SK-N-SH treated with all-trans-retinoic acid at 6 μM for 48 hours (cell line): ENCODE measurements around the gene AMMECR1.

Source experiments
- ATAC-seq: fragments of 200-7000 bp; cut with Tn5 transposase; 3 replicates; pipeline ENCODE4 v1.9.1; 2020; ENCODE audit warnings: mild to moderate bottlenecking, moderate library complexity
- CREB5 ChIP-seq: fragments of 250-450 bp; sonication (Bioruptor Pico); IDR thresholded peaks from 2 replicates; pipeline ENCODE4 v1.5.1; 2020; ENCODE audit warnings: low read depth, mild to moderate bottlenecking, moderate library complexity
- CSDC2 ChIP-seq: fragments of 250-450 bp; sonication (Bioruptor Pico); IDR thresholded peaks from 2 replicates; pipeline ENCODE4 v1.5.0; 2020; ENCODE audit warnings: mild to moderate bottlenecking, moderate library complexity
- CSRNP3 ChIP-seq: fragments of 250-450 bp; sonication (Bioruptor Pico); IDR thresholded peaks from 2 replicates; pipeline ENCODE4 v1.5.1; 2021; ENCODE audit warnings: mild to moderate bottlenecking, moderate library complexity
- ESRRG ChIP-seq: fragments of 250-450 bp; sonication (Bioruptor Pico); IDR thresholded peaks from 2 replicates; pipeline ENCODE4 v1.6.1; 2021; ENCODE audit warnings: mild to moderate bottlenecking
- GLIS3 ChIP-seq: fragments of 250-450 bp; sonication (Bioruptor Pico); IDR thresholded peaks from 2 replicates; pipeline ENCODE4 v1.5.0; 2020; ENCODE audit warnings: mild to moderate bottlenecking, moderate library complexity
- ISL1 ChIP-seq: fragments of 250-450 bp; sonication (Bioruptor Pico); IDR thresholded peaks from 2 replicates; pipeline ENCODE4 v2.1.2; 2022; ENCODE audit warnings: mild to moderate bottlenecking, moderate library complexity
- OSR1 ChIP-seq: fragments of 250-450 bp; sonication (Bioruptor Pico); IDR thresholded peaks from 2 replicates; pipeline ENCODE4 v1.8.0; 2022; ENCODE audit warnings: moderate library complexity, mild to moderate bottlenecking, inconsistent platforms
- PATZ1 ChIP-seq: fragments of 250-450 bp; sonication (Bioruptor Pico); IDR thresholded peaks from 2 replicates; pipeline ENCODE4 v1.8.0; 2020; ENCODE audit warnings: mild to moderate bottlenecking, moderate library complexity, borderline replicate concordance
- POU6F1 ChIP-seq: fragments of 250-450 bp; sonication (Bioruptor Pico); IDR thresholded peaks from 2 replicates; pipeline ENCODE4 v1.8.0; 2021; ENCODE audit warnings: low read depth, mild to moderate bottlenecking, moderate library complexity, borderline replicate concordance
- PPARA ChIP-seq: fragments of 250-450 bp; sonication (Bioruptor Pico); IDR thresholded peaks from 2 replicates; pipeline ENCODE4 v1.5.0; 2020; ENCODE audit warnings: mild to moderate bottlenecking, borderline replicate concordance
- SNAI2 ChIP-seq: fragments of 250-450 bp; sonication (Bioruptor Pico); IDR thresholded peaks from 2 replicates; pipeline ENCODE4 v1.5.0; 2020; ENCODE audit warnings: mild to moderate bottlenecking, moderate library complexity
- TCF4 ChIP-seq: fragments of 250-450 bp; sonication (Bioruptor Pico); IDR thresholded peaks from 2 replicates; pipeline ENCODE4 v1.8.0; 2021; ENCODE audit warnings: mild to moderate bottlenecking, moderate library complexity, borderline replicate concordance
- TOX ChIP-seq: fragments of 250-450 bp; sonication (Bioruptor Pico); IDR thresholded peaks from 2 replicates; pipeline ENCODE4 v1.8.0; 2021; ENCODE audit warnings: mild to moderate bottlenecking, moderate library complexity, borderline replicate concordance
- TSHZ2 ChIP-seq: fragments of 250-450 bp; sonication (Bioruptor Pico); IDR thresholded peaks from 2 replicates; pipeline ENCODE4 v1.5.0; 2020; ENCODE audit warnings: mild to moderate bottlenecking, moderate library complexity
- ZC3H10 ChIP-seq: fragments of 250-450 bp; sonication (Bioruptor Pico); IDR thresholded peaks from 2 replicates; pipeline ENCODE4 v1.5.1; 2021; ENCODE audit warnings: mild to moderate bottlenecking, moderate library complexity
- ZFP3 ChIP-seq: fragments of 250-450 bp; sonication (Bioruptor Pico); IDR thresholded peaks from 2 replicates; pipeline ENCODE4 v1.5.0; 2020; ENCODE audit warnings: mild to moderate bottlenecking, moderate library complexity
- ZFP30 ChIP-seq: fragments of 450-650 bp; formaldehyde crosslinking; IDR thresholded peaks from 2 replicates; pipeline ENCODE4 v1.5.0; 2022; ENCODE audit warnings: mild to moderate bottlenecking, moderate library complexity
- ZNF565 ChIP-seq: fragments of 450-650 bp; formaldehyde crosslinking; conservative IDR thresholded peaks from 2 replicates; pipeline ENCODE4 v1.5.0; 2020; ENCODE audit warnings: low read depth, mild to moderate bottlenecking, moderate library complexity
- ZNF70 ChIP-seq: fragments of 450-650 bp; formaldehyde crosslinking; IDR thresholded peaks from 2 replicates; pipeline ENCODE4 v1.5.0; 2020; ENCODE audit warnings: mild to moderate bottlenecking, moderate library complexity
- ZNF8 ChIP-seq: fragments of 450-650 bp; formaldehyde crosslinking; IDR thresholded peaks from 2 replicates; pipeline ENCODE4 v1.5.0; 2020; ENCODE audit warnings: mild to moderate bottlenecking, moderate library complexity

AMMECR1 gene

GRCh38 chrX:110159865-110160264, 158.0 kb downstream of the AMMECR1 start:
- no peak for TF ChIP-seq POU6F1
- TF ChIP-seq PPARA (CRISPR knock-in tag) = no peak
- no peak for TF ChIP-seq ZC3H10
- TF ChIP-seq PATZ1 = no peak
- no peak for TF ChIP-seq ZFP3 (CRISPR knock-in tag)
- TF ChIP-seq TSHZ2 = no peak
- no peak for TF ChIP-seq TCF4 (CRISPR knock-in tag)
- no peak for TF ChIP-seq CREB5
- TF ChIP-seq TOX (CRISPR knock-in tag) = no peak
- no peak for TF ChIP-seq CSDC2
- TF ChIP-seq ZNF565 (CRISPR knock-in tag) = no peak
- TF ChIP-seq CSRNP3 (CRISPR knock-in tag) = no peak
- no peak for TF ChIP-seq ESRRG (CRISPR knock-in tag)
- TF ChIP-seq ZNF8 (CRISPR knock-in tag) = no peak
- TF ChIP-seq GLIS3 (CRISPR knock-in tag) = no peak
- ATAC-seq = no peak

- ATAC-seq = no peak
- TF ChIP-seq ISL1 (CRISPR knock-in tag) (no peak), TOX (CRISPR knock-in tag) (no peak), SNAI2 (CRISPR knock-in tag) (no peak), ZNF565 (CRISPR knock-in tag) (no peak), GLIS3 (CRISPR knock-in tag) (no peak), ZNF70 (no peak), ESRRG (CRISPR knock-in tag) (no peak), POU6F1 (no peak), ZFP30 (CRISPR knock-in tag) (no peak), TCF4 (CRISPR knock-in tag) (no peak), ZNF8 (CRISPR knock-in tag) (no peak), ZFP3 (CRISPR knock-in tag) (no peak), OSR1 (CRISPR knock-in tag) (no peak), CSDC2 (no peak), CSRNP3 (CRISPR knock-in tag) (no peak), TSHZ2 (no peak), PATZ1 (no peak)
These were observed 158.7 kb downstream of the AMMECR1 start for GRCh38 chrX:110159235-110159634.
